GM12872 (cell line): ENCODE results near the gene SLC4A4.

Source experiments
- CTCF ChIP-seq: IDR thresholded peaks from 3 replicates; pipeline ENCODE4 v1.5.1; 2011; ENCODE audit warnings: low read depth, mild to moderate bottlenecking, low read length, moderate library complexity; ENCODE audit not compliant: insufficient read depth

The SLC4A4 gene

GRCh38 chr4:71487344-71487920 is 148.6 kb downstream of the SLC4A4 start:
- TF ChIP-seq CTCF = no peak

- TF ChIP-seq CTCF = no peak
These were observed 155.7 kb downstream of the SLC4A4 start for GRCh38 chr4:71494539-71494938.

GRCh38 chr4:71495454-71495853 is 156.6 kb downstream of the SLC4A4 start:
- TF ChIP-seq CTCF = no peak

- no peak for TF ChIP-seq CTCF
These were observed 158.3 kb downstream of the SLC4A4 start for GRCh38 chr4:71497078-71497477.

GRCh38 chr4:71498002-71498401 is 159.2 kb downstream of the SLC4A4 start:
- TF ChIP-seq CTCF = no peak

GRCh38 chr4:71498625-71499024 is 159.8 kb downstream of the SLC4A4 start:
- no peak for TF ChIP-seq CTCF

GRCh38 chr4:71501992-71502391 is 163.2 kb downstream of the SLC4A4 start:
- TF ChIP-seq CTCF = no peak
